ENCODE results near the gene SCNN1A. TPM values are rescaled to one million over a fixed set of nuclear protein-coding genes. Genes with fewer than 3 reads are reported as not detected.

The SCNN1A gene
- total RNA-seq, 2 experiments from 2014 or later = 2.3 to 3.8 TPM

GRCh38 chr12:6334940-6335450 lies 40.4 kb downstream of the SCNN1A start:
- Mint-ChIP-seq H3K36me3 (ENCODE audit: low read depth) (peaks cover 55% of the 10 kb centered on the region), H3K27ac (no peak overlapping the region), H3K4me1 (ENCODE audit: low read depth) (peaks cover 57% of the 10 kb centered on the region), H3K27me3 (no peaks in the 10 kb centered on the region), H3K4me3 (no peak overlapping the region), H3K9me3 (no peaks in the 10 kb centered on the region)
- TF ChIP-seq CTCF (IDR thresholded peaks at IDR 0.05) = no peak
- CTCF ChIA-PET = interaction anchor here (0.7 to 5.9 kb wide), 23 partner anchors 9 to 222 kb away, joined by 3 to 45 read pairs (median 4); partner anchors contain the start of gene TAPBPL
- ATAC-seq (no peak), DNase-seq (no peak)
- POLR2A ChIA-PET = interaction anchor here (0.6 to 3.0 kb wide), 15 partner anchors 9 to 698 kb away, joined by 3 to 16 read pairs (median 3); partner anchors contain the start of genes CD27 and TAPBPL
- intact Hi-C loops (cut with micrococcal nuclease) = loop anchor here (5.0 to 10.0 kb wide), 4 partner anchors 32 to 200 kb away; partner anchors contain the start of gene GAPDH

DNA sequence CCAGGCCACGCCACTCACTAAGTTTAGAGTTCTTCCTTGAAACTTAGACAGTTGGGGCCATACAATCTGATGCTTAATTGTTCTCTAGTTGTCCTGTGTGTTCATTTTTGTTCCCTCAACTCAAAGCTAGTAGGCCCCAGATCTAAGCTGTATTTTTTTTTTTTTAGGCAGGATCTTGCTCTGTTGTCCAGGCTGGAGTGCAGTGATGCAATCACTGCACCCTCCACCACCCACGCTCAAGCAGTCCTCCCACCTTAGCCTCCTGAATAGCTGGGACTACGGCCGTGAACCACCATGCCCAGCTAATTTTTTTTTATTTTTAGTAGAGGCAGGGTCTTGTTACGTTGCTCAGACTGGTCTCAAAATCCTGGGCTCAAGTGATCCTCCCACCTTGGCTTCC lies 41.0 kb downstream of the SCNN1A start:
- POLR2A ChIA-PET = interaction anchor here (0.6 to 3.7 kb wide), 13 partner anchors 8 to 198 kb away, joined by 3 to 16 read pairs (median 3); partner anchors contain the start of gene VAMP1
- CTCF ChIA-PET = interaction anchor here (0.8 to 5.9 kb wide), 10 partner anchors 9 to 198 kb away, joined by 3 to 45 read pairs (median 10); partner anchors contain the start of gene TAPBPL
- ATAC-seq = no peak
- Mint-ChIP-seq H3K27ac (peak overlapping the region; percentile 77), H3K4me3 (peak overlapping the region; percentile 48), H3K4me1 (ENCODE audit: low read depth) (peaks cover 57% of the 10 kb centered on the region), H3K9me3 (no peaks in the 10 kb centered on the region), H3K36me3 (ENCODE audit: low read depth) (peaks cover 59% of the 10 kb centered on the region), H3K27me3 (no peaks in the 10 kb centered on the region)
- no peak for DNase-seq
- intact Hi-C loops (cut with micrococcal nuclease) = loop anchor here (5.0 to 10.0 kb wide), 4 partner anchors 33 to 200 kb away; partner anchors contain the start of gene GAPDH
- no peak for TF ChIP-seq CTCF (IDR thresholded peaks at IDR 0.05)

- H3K9me3 Mint-ChIP-seq = no peaks in the 10 kb centered on the region
- H3K4me1 Mint-ChIP-seq (ENCODE audit: low read depth) = peaks cover 57% of the 10 kb centered on the region
- POLR2A ChIA-PET = interaction anchor here (0.6 to 3.7 kb wide), 5 partner anchors 11 to 137 kb away, joined by 3 to 13 read pairs (median 4); partner anchors contain the start of genes TAPBPL and VAMP1
- intact Hi-C loops (cut with micrococcal nuclease) = loop anchor here (5.0 to 10.0 kb wide), 4 partner anchors 34 to 201 kb away; partner anchors contain the start of gene GAPDH
- H3K4me3 Mint-ChIP-seq = peak overlapping the region; percentile 48
- CTCF ChIA-PET = interaction anchor here (1.2 to 5.9 kb wide), 6 partner anchors 11 to 137 kb away, joined by 3 to 45 read pairs (median 23); partner anchors contain the start of gene VAMP1
- H3K36me3 Mint-ChIP-seq (ENCODE audit: low read depth) = peaks cover 60% of the 10 kb centered on the region
- H3K27me3 Mint-ChIP-seq = no peaks in the 10 kb centered on the region
- no peak for TF ChIP-seq CTCF (IDR thresholded peaks at IDR 0.05)
- ATAC-seq (peak; percentile 28), DNase-seq (peak; percentile 78)
- H3K27ac Mint-ChIP-seq = peak overlapping the region; percentile 77
Observed at GRCh38 chr12:6333566-6333965, 41.8 kb downstream of the SCNN1A start.

- Mint-ChIP-seq H3K4me3 (peak overlapping the region; percentile 48), H3K27me3 (no peaks in the 10 kb centered on the region), H3K9me3 (no peaks in the 10 kb centered on the region), H3K36me3 (ENCODE audit: low read depth) (peaks cover 63% of the 10 kb centered on the region), H3K27ac (peak overlapping the region; percentile 77), H3K4me1 (ENCODE audit: low read depth) (peaks cover 57% of the 10 kb centered on the region)
- peak; percentile 70 for DNase-seq
- TF ChIP-seq CTCF (IDR thresholded peaks at IDR 0.05) = no peak
- ChIA-PET POLR2A (interaction anchor here (0.8 to 3.7 kb wide), 5 partner anchors 12 to 137 kb away, joined by 3 to 13 read pairs (median 4); partner anchors contain the start of genes TAPBPL and VAMP1), CTCF (interaction anchor here (0.9 to 5.9 kb wide), 9 partner anchors 9 to 138 kb away, joined by 3 to 45 read pairs (median 8); partner anchors contain the start of genes TNFRSF1A and VAMP1)
- peak; percentile 5 for ATAC-seq
- intact Hi-C loops (cut with micrococcal nuclease) = loop anchor here (5.0 to 10.0 kb wide), 4 partner anchors 34 to 202 kb away; partner anchors contain the start of gene GAPDH
Observed at GRCh38 chr12:6333029-6333428, 42.3 kb downstream of the SCNN1A start.
